Measurements from ENCODE around the gene MAP4K4. TPM values are rescaled to one million over a fixed set of nuclear protein-coding genes. Genes with fewer than 3 reads are reported as not detected.
A peak's percentile ranks its signal among the peaks of the same experiment; 100 is the strongest.

Gene MAP4K4
- total RNA-seq, 1 experiment from 2014 or later: 162 TPM

- intact Hi-C loops (cut with micrococcal nuclease): loop anchor here (5.0 kb wide), 1 partner anchor 81 kb away; no protein-coding TSS in a partner anchor
- no peak for DNase-seq (ENCODE audit: unreplicated experiment)
- Mint-ChIP-seq H3K9me3 (ENCODE audit: unreplicated experiment) (no peaks in the 10 kb centered on the region), H3K4me3 (ENCODE audit: unreplicated experiment) (no peak overlapping the region), H3K36me3 (ENCODE audit: insufficient read depth, unreplicated experiment) (peaks cover 36% of the 10 kb centered on the region), H3K27me3 (ENCODE audit: insufficient read depth, unreplicated experiment) (no peaks in the 10 kb centered on the region), H3K4me1 (ENCODE audit: insufficient read depth, unreplicated experiment) (peaks cover 9% of the 10 kb centered on the region), H3K27ac (ENCODE audit: low read depth, unreplicated experiment) (no peak overlapping the region)
- CTCF ChIA-PET: interaction anchor here (0.7 to 1.1 kb wide), 3 partner anchors 16 to 266 kb away, joined by 3 read pairs; no protein-coding TSS in a partner anchor
- TF ChIP-seq CTCF (IDR thresholded peaks at IDR 0.05; ENCODE audit: unreplicated experiment): no peak
- no TSS peak for BruUV-seq (replicated peaks)
- POLR2A ChIA-PET: interaction anchor here (0.7 kb wide), 1 partner anchor 17 kb away, joined by 4 read pairs; no protein-coding TSS in a partner anchor
Measured at GRCh38 chr2:101901241-101901640, 203.7 kb downstream of the MAP4K4 start.

DNA sequence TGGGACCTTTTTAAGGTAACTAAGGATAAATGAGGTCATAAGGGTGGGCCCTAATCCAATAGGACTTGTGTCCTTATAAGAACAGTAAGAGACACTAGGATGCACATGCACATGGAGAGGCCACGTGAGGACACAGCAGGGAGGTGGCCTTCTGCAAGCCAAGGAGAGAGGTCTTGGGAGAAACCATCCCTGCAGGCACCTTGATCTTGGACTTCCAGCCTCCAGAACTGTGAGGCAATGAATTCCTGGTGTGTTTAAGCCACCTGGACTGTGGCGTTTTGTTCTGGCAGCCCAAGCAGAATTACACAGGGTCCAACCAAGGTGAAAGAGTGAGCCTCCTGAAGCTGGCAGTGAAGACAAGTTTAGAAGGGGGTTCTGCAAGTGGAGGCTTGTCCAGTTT is 204.7 kb downstream of the MAP4K4 start:
- DNase-seq (ENCODE audit: unreplicated experiment): no peak
- peaks cover 27% of the 10 kb centered on the region for H3K36me3 Mint-ChIP-seq (ENCODE audit: insufficient read depth, unreplicated experiment)
- no peak overlapping the region for H3K4me3 Mint-ChIP-seq (ENCODE audit: unreplicated experiment)
- intact Hi-C loops (cut with micrococcal nuclease): loop anchor here (5.0 kb wide), 1 partner anchor 80 kb away; no protein-coding TSS in a partner anchor
- ChIA-PET POLR2A (no interaction called here), CTCF (interaction anchor here (1.1 kb wide), 1 partner anchor 17 kb away, joined by 3 read pairs; no protein-coding TSS in a partner anchor)
- peak overlapping the region; percentile 66 for H3K27ac Mint-ChIP-seq (ENCODE audit: low read depth, unreplicated experiment)
- peaks cover 9% of the 10 kb centered on the region for H3K4me1 Mint-ChIP-seq (ENCODE audit: insufficient read depth, unreplicated experiment)
- no peak for TF ChIP-seq CTCF (IDR thresholded peaks at IDR 0.05; ENCODE audit: unreplicated experiment)
- BruUV-seq (replicated peaks): no TSS peak
- no peaks in the 10 kb centered on the region for H3K27me3 Mint-ChIP-seq (ENCODE audit: insufficient read depth, unreplicated experiment)
- H3K9me3 Mint-ChIP-seq (ENCODE audit: unreplicated experiment): no peaks in the 10 kb centered on the region

GRCh38 chr2:101904916-101905315 is 207.4 kb downstream of the MAP4K4 start:
- no peak overlapping the region for H3K27ac Mint-ChIP-seq (ENCODE audit: low read depth, unreplicated experiment)
- H3K4me1 Mint-ChIP-seq (ENCODE audit: insufficient read depth, unreplicated experiment): peaks cover 4% of the 10 kb centered on the region
- H3K4me3 Mint-ChIP-seq (ENCODE audit: unreplicated experiment): no peak overlapping the region
- CTCF ChIA-PET: no interaction called here
- peaks cover 11% of the 10 kb centered on the region for H3K36me3 Mint-ChIP-seq (ENCODE audit: insufficient read depth, unreplicated experiment)
- BruUV-seq (replicated peaks): no TSS peak
- no peaks in the 10 kb centered on the region for H3K27me3 Mint-ChIP-seq (ENCODE audit: insufficient read depth, unreplicated experiment)
- DNase-seq (ENCODE audit: unreplicated experiment): no peak
- TF ChIP-seq CTCF (IDR thresholded peaks at IDR 0.05; ENCODE audit: unreplicated experiment): no peak
- intact Hi-C loops (cut with micrococcal nuclease): loop anchor here (5.0 kb wide), 1 partner anchor 77 kb away; no protein-coding TSS in a partner anchor
- H3K9me3 Mint-ChIP-seq (ENCODE audit: unreplicated experiment): peaks cover 5% of the 10 kb centered on the region
- POLR2A ChIA-PET: interaction anchor here (0.7 kb wide), 1 partner anchor 9 kb away, joined by 3 read pairs; no protein-coding TSS in a partner anchor

- TF ChIP-seq CTCF (IDR thresholded peaks at IDR 0.05; ENCODE audit: unreplicated experiment): no peak
- H3K36me3 Mint-ChIP-seq (ENCODE audit: insufficient read depth, unreplicated experiment): peaks cover 6% of the 10 kb centered on the region
- no peak overlapping the region for H3K4me3 Mint-ChIP-seq (ENCODE audit: unreplicated experiment)
- H3K27ac Mint-ChIP-seq (ENCODE audit: low read depth, unreplicated experiment): no peak overlapping the region
- peaks cover 12% of the 10 kb centered on the region for H3K9me3 Mint-ChIP-seq (ENCODE audit: unreplicated experiment)
- CTCF ChIA-PET: no interaction called here
- no peaks in the 10 kb centered on the region for H3K27me3 Mint-ChIP-seq (ENCODE audit: insufficient read depth, unreplicated experiment)
- BruUV-seq (replicated peaks): no TSS peak
- intact Hi-C loops (cut with micrococcal nuclease): no loop called here
- H3K4me1 Mint-ChIP-seq (ENCODE audit: insufficient read depth, unreplicated experiment): no peaks in the 10 kb centered on the region
- POLR2A ChIA-PET: no interaction called here
- DNase-seq (ENCODE audit: unreplicated experiment): no peak
Measured at GRCh38 chr2:101905746-101906336, 208.3 kb downstream of the MAP4K4 start.

Measured in MCF 10A (cell line).